Natural killer cell (primary cell): Measurements from ENCODE around the gene HECTD4. TPM values are rescaled to one million over a fixed set of nuclear protein-coding genes. Genes with fewer than 3 reads are reported as not detected.
A peak's percentile ranks its signal among the peaks of the same experiment; 100 is the strongest.

Experiments used
- ATAC-seq, 3 donors: fragments of 150-1000 bp in 2 of 3; fragments of 200-7000 bp in 1 of 3; cut with Tn5 transposase; 1 replicate in 1 of 3; 2 replicates in 2 of 3; pipeline ENCODE4 v1.10.0; 2021; ENCODE audit warnings: mild to moderate bottlenecking in 2 of 3, moderate library complexity in 2 of 3
- DNase-seq, 2 donors: peaks; one replicate each; pipeline versions ENCODE4 v3.0.0 to v3.0.0-alpha.2; 2013 to 2021; ENCODE audit warnings: mixed read lengths in 1 of 2
- H3K27ac ChIP-seq: one replicate; pipeline ENCODE4 v1.5.1; 2013; ENCODE audit warnings: mild to moderate bottlenecking, low read length
- H3K27me3 ChIP-seq: one replicate; pipeline ENCODE4 v1.6.1; 2013; ENCODE audit warnings: low read length; ENCODE audit not compliant: control insufficient read depth, insufficient read depth
- H3K36me3 ChIP-seq: one replicate; pipeline ENCODE4 v1.6.1; 2013; ENCODE audit warnings: low read length; ENCODE audit not compliant: control insufficient read depth, insufficient read depth
- H3K4me1 ChIP-seq: one replicate; pipeline ENCODE4 v1.6.1; 2013; ENCODE audit warnings: low read length; ENCODE audit not compliant: control insufficient read depth, insufficient read depth
- H3K4me3 ChIP-seq: one replicate; pipeline ENCODE4 v1.5.1; 2013; ENCODE audit warnings: low read length
- H3K9me3 ChIP-seq: one replicate; pipeline ENCODE4 v1.6.1; 2013; ENCODE audit warnings: low read length; ENCODE audit not compliant: control insufficient read depth, insufficient read depth
- H3K27ac Mint-ChIP-seq, 2 donors: one replicate each; pipeline ENCODE4 v1.8.0; 2022; ENCODE audit warnings: mild to moderate bottlenecking in 2 of 2, mixed read lengths in 2 of 2, moderate library complexity in 1 of 2
- H3K27me3 Mint-ChIP-seq, 2 donors: one replicate each; pipeline ENCODE4 v1.8.0; 2022; ENCODE audit warnings: low read depth in 2 of 2, mixed read lengths in 2 of 2
- H3K36me3 Mint-ChIP-seq: one replicate; pipeline ENCODE4 v1.8.0; 2022; ENCODE audit warnings: mixed read lengths
- H3K4me1 Mint-ChIP-seq, 2 donors: one replicate each; pipeline ENCODE4 v1.8.0; 2022; ENCODE audit warnings: mixed read lengths in 2 of 2
- H3K4me3 Mint-ChIP-seq: one replicate; pipeline ENCODE4 v1.8.0; 2022; ENCODE audit warnings: mild to moderate bottlenecking, moderate library complexity, mixed read lengths
- H3K9me3 Mint-ChIP-seq, 2 donors: one replicate each; pipeline ENCODE4 v1.8.0; 2022; ENCODE audit warnings: mixed read lengths in 2 of 2
- CTCF ChIP-seq: fragments of 200-600 bp; IDR thresholded peaks from one replicate; pipeline ENCODE4 v1.8.0; 2022; ENCODE audit warnings: antibody characterized with exemption
- WGBS: methylation state at CpG from one replicate; pipeline ENCODE4 v1.1.7; 2013; ENCODE audit warnings: missing lambda C conversion rate; ENCODE audit not compliant: insufficient coverage; 5-methylcytosine and 5-hydroxymethylcytosine counted together
- intact Hi-C: fragments of 100-400 bp; cut with micrococcal nuclease; formaldehyde crosslinking; loops from one replicate; pipeline ENCODE4 v1.14.2; 2022
- total RNA-seq, 4 donors: library from RNA; stranded (reverse); fragments of 120-200 nt in 1 of 4; gene quantifications; one replicate each; pipeline versions ENCODE4 v1.2.3 to v1.2.4, GENCODE V29; 2013 to 2022

HECTD4 gene
- total RNA-seq, 3 donors from 2014 or later (not counting 1 experiment from before 2014, with no cell fraction given): 66.9 to 82.6 (median 79.2) TPM

GRCh38 chr12:112117685-112118084, 264.5 kb downstream of the HECTD4 start:
- intact Hi-C loops: no loop called here
- 92% methylated on average over 7 of the region's 8 CpGs for WGBS
- Mint-ChIP-seq H3K4me1 (peaks cover 0 to 8% of the 10 kb centered on the region in 2 donors), H3K27me3 (peaks cover 4 to 8% of the 10 kb centered on the region in 2 donors), H3K4me3 (no peak overlapping the region), H3K36me3 (no peaks in the 10 kb centered on the region), H3K9me3 (no peaks in the 10 kb centered on the region), H3K27ac (no peak overlapping the region)
- H3K4me1 ChIP-seq: peaks cover 5% of the 10 kb centered on the region
- no peaks in the 10 kb centered on the region for H3K9me3 ChIP-seq
- H3K27ac ChIP-seq: no peak overlapping the region
- H3K4me3 ChIP-seq: no peak overlapping the region
- ATAC-seq (no peak), DNase-seq (no peak)
- no peaks in the 10 kb centered on the region for H3K27me3 ChIP-seq
- no peak for TF ChIP-seq CTCF
- no peaks in the 10 kb centered on the region for H3K36me3 ChIP-seq

- H3K27me3 Mint-ChIP-seq: peaks cover 4 to 8% of the 10 kb centered on the region in 2 donors
Observed at GRCh38 chr12:112116232-112117060, 265.8 kb downstream of the HECTD4 start.

GRCh38 chr12:112115259-112116045, 266.8 kb downstream of the HECTD4 start:
- no peak overlapping the region for H3K27ac ChIP-seq
- no peak for TF ChIP-seq CTCF
- Mint-ChIP-seq H3K27ac (no peak overlapping the region), H3K4me1 (peaks cover 0 to 8% of the 10 kb centered on the region in 2 donors), H3K9me3 (no peaks in the 10 kb centered on the region), H3K27me3 (peaks cover 0 to 2% of the 10 kb centered on the region in 2 donors), H3K36me3 (no peaks in the 10 kb centered on the region), H3K4me3 (no peak overlapping the region)
- no peak overlapping the region for H3K4me3 ChIP-seq
- no peaks in the 10 kb centered on the region for H3K9me3 ChIP-seq
- 90% methylated on average over 3 of the region's 6 CpGs for WGBS
- no peak for DNase-seq
- ATAC-seq: no peak
- H3K4me1 ChIP-seq: peaks cover 5% of the 10 kb centered on the region
- no peaks in the 10 kb centered on the region for H3K27me3 ChIP-seq
- no peaks in the 10 kb centered on the region for H3K36me3 ChIP-seq
- intact Hi-C loops: no loop called here

More at GRCh38 chr12:112116232-112117060, 265.8 kb downstream of the HECTD4 start:
- TF ChIP-seq CTCF: no peak
- Mint-ChIP-seq H3K36me3 (no peaks in the 10 kb centered on the region), H3K9me3 (no peaks in the 10 kb centered on the region), H3K4me1 (peaks cover 0 to 8% of the 10 kb centered on the region in 2 donors), H3K27ac (peak overlapping the region in 1 of 2 donors; percentile 31), H3K4me3 (no peak overlapping the region)
- peaks cover 5% of the 10 kb centered on the region for H3K4me1 ChIP-seq
- H3K36me3 ChIP-seq: no peaks in the 10 kb centered on the region
- H3K9me3 ChIP-seq: no peaks in the 10 kb centered on the region
- 44% methylated on average over 6 of the region's 7 CpGs for WGBS
- DNase-seq (peak in 1 of 2 donors; percentile 29), ATAC-seq (peak; percentile 36 to 79 (median 45))
- no peak overlapping the region for H3K27ac ChIP-seq
- intact Hi-C loops: no loop called here
- no peaks in the 10 kb centered on the region for H3K27me3 ChIP-seq
- no peak overlapping the region for H3K4me3 ChIP-seq
